Epidermal melanocyte (primary cell): ENCODE data around the gene REL.
"Not testable (repeated sequence)": the region's sequence is repeated elsewhere in the genome, so short reads cannot be mapped to it uniquely, and the experiment has no call there.

Experiments
- DNase-seq: peaks from one replicate; pipeline ENCODE4 v3.0.0; 2011; ENCODE audit warnings: low spot score; ENCODE audit not compliant: insufficient read length

The REL gene

GRCh38 chr2:60881047-60881932, at the start of gene REL:
Gene REL (plus strand): TSS chr2:60881574. CDS start chr2:60881841, 267 bp downstream.
- DNase-seq: peak; percentile 76

- no peak for DNase-seq
Observed at GRCh38 chr2:60831921-60832320, 49.5 kb upstream of the REL start.

GRCh38 chr2:60832621-60833020, 48.8 kb upstream of the REL start:
- no peak for DNase-seq

- DNase-seq: no peak
Observed at GRCh38 chr2:60834270-60834717, 47.1 kb upstream of the REL start.

- DNase-seq: no peak
Observed at GRCh38 chr2:60836491-60836890, 44.9 kb upstream of the REL start.

- DNase-seq: no peak
Observed at GRCh38 chr2:60837123-60837522, 44.3 kb upstream of the REL start.

GRCh38 chr2:60838481-60838880, 42.9 kb upstream of the REL start:
- no peak for DNase-seq

- no peak for DNase-seq
Observed at GRCh38 chr2:60839126-60839813, 42.1 kb upstream of the REL start.

- no peak for DNase-seq
Observed at GRCh38 chr2:60840880-60841279, 40.5 kb upstream of the REL start.

GRCh38 chr2:60843006-60843405, 38.4 kb upstream of the REL start:
- DNase-seq: no peak

GRCh38 chr2:60844105-60844504, 37.3 kb upstream of the REL start:
- no peak for DNase-seq

- DNase-seq: no peak
Observed at GRCh38 chr2:60847854-60848253, 33.5 kb upstream of the REL start.

GRCh38 chr2:60849187-60849586, 32.2 kb upstream of the REL start:
- DNase-seq: no peak

- no peak for DNase-seq
Observed at GRCh38 chr2:60852282-60852860, 29.0 kb upstream of the REL start.

GRCh38 chr2:60853531-60853930, 27.8 kb upstream of the REL start:
- DNase-seq: no peak

GRCh38 chr2:60855989-60856669, 25.2 kb upstream of the REL start:
- no peak for DNase-seq

GRCh38 chr2:60857056-60857455, 24.3 kb upstream of the REL start:
- DNase-seq: no peak

GRCh38 chr2:60858897-60859311, 22.5 kb upstream of the REL start:
- no peak for DNase-seq

GRCh38 chr2:60861736-60862135, 19.6 kb upstream of the REL start:
- DNase-seq: no peak

GRCh38 chr2:60862642-60863041, 18.7 kb upstream of the REL start:
- no peak for DNase-seq

- not testable (repeated sequence) for DNase-seq
Observed at GRCh38 chr2:60865361-60865760, 16.0 kb upstream of the REL start.

- DNase-seq: no peak
Observed at GRCh38 chr2:60867007-60867406, 14.4 kb upstream of the REL start.
